ENCODE results near the gene CTNNA3. TPM values are rescaled to one million over a fixed set of nuclear protein-coding genes. Genes with fewer than 3 reads are reported as not detected.

The CTNNA3 gene
- total RNA-seq, 4 donors from 2014 or later = 14.3 to 49.5 (median 24.2) TPM

GRCh38 chr10:66713387-66713786 is 982.6 kb downstream of the CTNNA3 start:
- intact Hi-C loops (cut with DNase I; ENCODE audit: low total_unique reads) (no loop called here), in situ Hi-C loops (cut with MboI; ENCODE audit: low sequenced_read_pairs in 4 of 4) (no loop called here)
- DNase-seq (no peak), ATAC-seq (no peak)
- Histone ChIP-seq H3K4me1 (no peaks in the 10 kb centered on the region), H3K4me3 (no peak overlapping the region), H3K27me3 (no peaks in the 10 kb centered on the region), H3K9me3 (no peaks in the 10 kb centered on the region), H3K27ac (no peak overlapping the region), H3K36me3 (no peaks in the 10 kb centered on the region)
- TF ChIP-seq CTCF (IDR thresholded peaks at IDR 0.05 in 4 of 5, conservative IDR thresholded peaks at IDR 0.05 in 1 of 5) (no peak), POLR2A (IDR thresholded peaks at IDR 0.05) (no peak)

- DNase-seq = no peak
- H3K27me3 ChIP-seq = no peaks in the 10 kb centered on the region
- no peaks in the 10 kb centered on the region for H3K9me3 ChIP-seq
- H3K36me3 ChIP-seq = no peaks in the 10 kb centered on the region
- in situ Hi-C loops (cut with MboI; ENCODE audit: low sequenced_read_pairs in 4 of 4) = no loop called here
- no peak overlapping the region for H3K27ac ChIP-seq
- TF ChIP-seq POLR2A (IDR thresholded peaks at IDR 0.05) (no peak), CTCF (IDR thresholded peaks at IDR 0.05 in 4 of 5, conservative IDR thresholded peaks at IDR 0.05 in 1 of 5) (no peak)
- H3K4me3 ChIP-seq = no peak overlapping the region
- no peak for ATAC-seq
- H3K4me1 ChIP-seq = no peaks in the 10 kb centered on the region
- intact Hi-C loops (cut with DNase I; ENCODE audit: low total_unique reads) = no loop called here
These were observed 997.9 kb downstream of the CTNNA3 start for GRCh38 chr10:66698069-66698468.

GRCh38 chr10:66695046-66695445 is 1000.9 kb downstream of the CTNNA3 start:
- Histone ChIP-seq H3K4me3 (no peak overlapping the region), H3K36me3 (no peaks in the 10 kb centered on the region), H3K4me1 (no peaks in the 10 kb centered on the region), H3K27ac (no peak overlapping the region), H3K27me3 (no peaks in the 10 kb centered on the region), H3K9me3 (no peaks in the 10 kb centered on the region)
- in situ Hi-C loops (cut with MboI; ENCODE audit: low sequenced_read_pairs in 4 of 4) = no loop called here
- ATAC-seq = no peak
- no peak for DNase-seq
- intact Hi-C loops (cut with DNase I; ENCODE audit: low total_unique reads) = no loop called here
- no peak for TF ChIP-seq CTCF (IDR thresholded peaks at IDR 0.05 in 4 of 5, conservative IDR thresholded peaks at IDR 0.05 in 1 of 5)
- TF ChIP-seq POLR2A (IDR thresholded peaks at IDR 0.05) = no peak

GRCh38 chr10:66684581-66684980 is 1011.4 kb downstream of the CTNNA3 start:
- no peak for ATAC-seq
- H3K27ac ChIP-seq = no peak overlapping the region
- no peak overlapping the region for H3K4me3 ChIP-seq
- no peak for TF ChIP-seq POLR2A (IDR thresholded peaks at IDR 0.05)
- TF ChIP-seq CTCF (IDR thresholded peaks at IDR 0.05 in 4 of 5, conservative IDR thresholded peaks at IDR 0.05 in 1 of 5) = no peak
- no peaks in the 10 kb centered on the region for H3K27me3 ChIP-seq
- in situ Hi-C loops (cut with MboI; ENCODE audit: low sequenced_read_pairs in 4 of 4) (no loop called here), intact Hi-C loops (cut with DNase I; ENCODE audit: low total_unique reads) (no loop called here)
- no peaks in the 10 kb centered on the region for H3K36me3 ChIP-seq
- no peaks in the 10 kb centered on the region for H3K4me1 ChIP-seq
- DNase-seq = no peak
- H3K9me3 ChIP-seq = no peaks in the 10 kb centered on the region

GRCh38 chr10:66680886-66681285 is 1015.1 kb downstream of the CTNNA3 start:
- Histone ChIP-seq H3K27ac (no peak overlapping the region), H3K9me3 (no peaks in the 10 kb centered on the region), H3K4me3 (no peak overlapping the region), H3K4me1 (no peaks in the 10 kb centered on the region), H3K27me3 (no peaks in the 10 kb centered on the region), H3K36me3 (no peaks in the 10 kb centered on the region)
- no peak for DNase-seq
- intact Hi-C loops (cut with DNase I; ENCODE audit: low total_unique reads) (no loop called here), in situ Hi-C loops (cut with MboI; ENCODE audit: low sequenced_read_pairs in 4 of 4) (no loop called here)
- ATAC-seq = no peak
- TF ChIP-seq CTCF (IDR thresholded peaks at IDR 0.05 in 4 of 5, conservative IDR thresholded peaks at IDR 0.05 in 1 of 5) (no peak), POLR2A (IDR thresholded peaks at IDR 0.05) (no peak)
